Smooth muscle cell of bladder (primary cell): ENCODE data around the gene CHST11. TPM values are rescaled to one million over a fixed set of nuclear protein-coding genes. Genes with fewer than 3 reads are reported as not detected.

Source experiments
- total RNA-seq: library from RNA; depleted of rRNA; stranded (reverse); fragments of >200 nt; gene quantifications from 2 replicates; pipeline ENCODE4 v1.2.3, GENCODE V29; 2014

The CHST11 gene
- 2.4 and 3.6 TPM in 2 replicates for total RNA-seq

DNA sequence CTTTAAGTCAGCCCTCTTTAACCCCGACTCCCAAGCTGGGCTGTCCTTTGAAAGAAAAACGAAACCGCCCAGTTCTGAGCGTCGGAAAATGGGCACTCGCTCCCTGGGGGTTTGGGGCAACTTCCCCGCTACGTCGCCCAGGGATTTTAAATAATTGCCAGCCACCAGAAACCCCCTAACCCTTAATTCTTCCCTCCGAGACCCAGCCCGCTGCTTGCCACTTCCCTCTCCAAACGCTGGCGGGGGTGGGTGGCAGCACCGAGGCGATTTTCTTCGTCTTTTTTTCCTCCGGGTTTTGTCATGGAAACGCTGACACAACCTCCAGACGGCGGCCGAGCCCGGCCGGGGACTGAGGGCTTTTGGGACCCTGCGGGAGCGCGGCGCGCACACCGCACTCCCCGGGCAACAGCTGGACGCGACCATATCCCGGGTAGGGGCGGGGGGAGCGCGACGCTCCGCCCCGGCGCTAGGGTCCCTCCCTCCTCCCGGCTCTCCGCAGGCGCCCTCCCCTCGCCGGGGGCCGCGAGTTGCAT, at the start of gene CHST11:
CHST11 (plus strand) TSS at position 532 of the 533 bp plus-strand sequence.

Other genes with a start within 250 kb of the CHST11 start
- gene TXNRD1, start 241.2 kb upstream of the CHST11 start, total RNA-seq: 703 and 1,091 TPM in 2 replicates
- gene EID3, start 153.2 kb upstream of the CHST11 start, total RNA-seq: 7.1 and 12.3 TPM in 2 replicates